GM10248 (cell line): ENCODE measurements around the gene TAOK1.

Experiments used
- CTCF ChIA-PET: fragments of 300-600 bp; sonication (Branson Sonifier 250); formaldehyde crosslinking; extraction: SDS; loops from one replicate; lab custom pipeline; 2021; ENCODE audit warnings: antibody characterized with exemption; lab: Yijun Ruan, JAX
- POLR2A ChIA-PET: fragments of 350-650 bp; sonication (Branson Sonifier 250); formaldehyde crosslinking; extraction: SDS; loops from one replicate; lab custom pipeline; 2020; ENCODE audit warnings: antibody characterized with exemption; lab: Yijun Ruan, JAX
- DNase-seq: peaks from one replicate; pipeline ENCODE4 v3.0.0; 2012; ENCODE audit errors: extremely low spot score
- CTCF ChIP-seq: IDR thresholded peaks from 2 replicates; pipeline ENCODE4 v1.5.1; 2012; ENCODE audit warnings: mild to moderate bottlenecking, low read depth; ENCODE audit errors: extremely low read depth, missing control alignments, control extremely low read depth

The TAOK1 gene

GRCh38 chr17:29587591-29587990 lies 197.4 kb downstream of the TAOK1 start:
- CTCF ChIA-PET: interaction anchor here (1.0 to 5.3 kb wide), 10 partner anchors 8 to 439 kb away, joined by 3 to 61 read pairs (median 5); no protein-coding TSS in a partner anchor
- no peak for DNase-seq
- POLR2A ChIA-PET: no interaction called here
- TF ChIP-seq CTCF: no peak

GRCh38 chr17:29588017-29588561 lies 197.9 kb downstream of the TAOK1 start:
- POLR2A ChIA-PET: interaction anchor here (1.5 kb wide), 1 partner anchor 29 kb away, joined by 5 read pairs; no protein-coding TSS in a partner anchor
- no peak for TF ChIP-seq CTCF
- CTCF ChIA-PET: interaction anchor here (1.0 to 5.3 kb wide), 11 partner anchors 9 to 439 kb away, joined by 3 to 61 read pairs (median 5); no protein-coding TSS in a partner anchor
- no peak for DNase-seq

GRCh38 chr17:29588562-29589411 lies 198.6 kb downstream of the TAOK1 start:
- ChIA-PET POLR2A (interaction anchor here (1.5 kb wide), 1 partner anchor 28 kb away, joined by 5 read pairs; no protein-coding TSS in a partner anchor), CTCF (interaction anchor here (1.0 to 5.3 kb wide), 11 partner anchors 9 to 440 kb away, joined by 3 to 61 read pairs (median 5); no protein-coding TSS in a partner anchor)
- peak; percentile 37 for DNase-seq
- TF ChIP-seq CTCF: no peak

DNA sequence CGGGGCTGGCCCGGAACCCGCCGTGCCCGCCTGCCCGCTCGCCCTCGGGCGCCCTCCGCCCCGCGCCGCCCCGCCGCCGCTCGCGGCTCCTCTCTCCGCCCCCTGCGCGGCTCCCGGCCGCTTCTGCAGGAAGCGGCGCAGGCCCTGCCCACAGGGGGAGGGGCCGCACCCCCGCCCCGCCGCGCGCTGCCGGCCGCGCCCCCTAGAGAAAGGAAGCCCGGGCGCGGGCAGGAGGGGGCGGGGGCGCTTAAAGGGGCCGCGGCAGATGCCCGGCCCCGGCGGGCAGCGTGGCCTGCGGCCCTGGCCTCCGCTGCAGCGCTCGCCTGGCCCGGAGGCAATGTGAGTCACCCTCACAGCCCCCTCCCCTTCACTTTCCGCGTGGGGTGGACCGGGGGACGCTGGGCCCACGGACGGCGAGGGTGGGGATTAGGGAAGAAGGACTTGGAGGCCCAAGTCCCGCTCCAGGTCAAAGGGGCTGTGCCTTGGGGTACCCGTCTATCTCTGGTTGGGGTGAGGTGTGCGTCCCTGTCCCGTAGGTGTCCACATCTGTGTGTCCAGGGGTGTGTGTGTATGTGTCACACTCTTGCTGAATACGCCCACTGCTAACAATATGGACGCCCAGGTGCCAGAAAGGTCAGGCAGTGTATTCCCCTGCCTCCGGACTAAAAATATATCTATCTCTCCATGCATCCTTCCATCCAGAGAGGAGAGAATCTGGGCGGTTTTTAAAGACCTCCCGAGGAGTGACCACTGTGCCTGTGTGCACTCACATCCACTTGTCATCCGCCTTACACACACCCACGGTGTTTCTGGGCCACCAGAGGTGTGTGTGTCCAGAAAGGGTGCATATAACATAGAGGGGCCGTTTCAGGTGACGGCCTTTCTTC lies 199.6 kb downstream of the TAOK1 start, which contains the start of gene GIT1:
Gene GIT1, minus strand, starts transcription at position 125 of the 887 bp plus-strand sequence. CDS start 270 bp downstream, outside the sequence.
- peak; percentile 95 for DNase-seq
- CTCF ChIA-PET: interaction anchor here (2.0 to 5.3 kb wide), 6 partner anchors 16 to 220 kb away, joined by 23 to 80 read pairs (median 38); no protein-coding TSS in a partner anchor
- POLR2A ChIA-PET: interaction anchor here (1.5 kb wide), 1 partner anchor 27 kb away, joined by 5 read pairs; no protein-coding TSS in a partner anchor
- no peak for TF ChIP-seq CTCF

- POLR2A ChIA-PET: no interaction called here
- peak; percentile 48 for DNase-seq
Observed at GRCh38 chr17:29590411-29591145, 200.4 kb downstream of the TAOK1 start.

More at GRCh38 chr17:29590411-29591145, 200.4 kb downstream of the TAOK1 start:
- CTCF ChIA-PET: interaction anchor here (0.8 to 5.0 kb wide), 17 partner anchors 12 to 450 kb away, joined by 3 to 144 read pairs (median 6); partner anchors contain the start of gene TP53I13
- no peak for TF ChIP-seq CTCF
